NB4 (cell line): ENCODE data around the gene PALD1.
"Not testable (repeated sequence)": the region's sequence is repeated elsewhere in the genome, so short reads cannot be mapped to it uniquely, and the experiment has no call there.

Experiments used
- MYC ChIP-seq: IDR thresholded peaks from 2 replicates; pipeline ENCODE4 v1.6.1; 2011; ENCODE audit warnings: low read depth, low read length
- POLR2A ChIP-seq: IDR thresholded peaks from 2 replicates; pipeline ENCODE4 v1.6.1; 2011; ENCODE audit warnings: mild to moderate bottlenecking; ENCODE audit not compliant: insufficient read length; ENCODE audit errors: extremely low read depth
- TF ChIP-seq, protein P1 (sequence below): IDR thresholded peaks from one replicate; pipeline ENCODE4 v1.5.1; 2012; ENCODE audit warnings: low read depth, low read length
- TF ChIP-seq, protein P2 (sequence below): IDR thresholded peaks from 2 replicates; pipeline ENCODE4 v1.6.1; 2011; ENCODE audit warnings: low read depth, low read length

DNA sequence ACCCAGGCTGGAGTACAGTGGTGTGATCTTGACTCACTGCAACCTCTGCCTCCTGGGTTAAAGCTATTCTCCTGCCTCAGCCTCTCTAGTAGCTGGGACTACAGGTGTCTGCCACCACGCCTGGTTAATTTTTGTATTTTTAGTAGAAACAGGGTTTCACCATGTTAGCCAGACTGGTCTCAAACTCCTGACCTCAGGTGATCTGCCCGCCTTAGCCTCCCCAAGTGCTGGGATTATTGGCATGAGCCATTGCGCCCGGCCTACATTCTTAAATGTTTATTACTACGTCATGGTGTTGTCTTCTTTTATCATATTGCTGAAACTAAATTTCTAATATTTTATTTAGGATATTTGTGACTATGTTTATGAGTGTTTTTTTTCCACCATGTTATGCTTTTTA is 102.6 kb downstream of the PALD1 start:
- TF ChIP-seq, protein P1, sequence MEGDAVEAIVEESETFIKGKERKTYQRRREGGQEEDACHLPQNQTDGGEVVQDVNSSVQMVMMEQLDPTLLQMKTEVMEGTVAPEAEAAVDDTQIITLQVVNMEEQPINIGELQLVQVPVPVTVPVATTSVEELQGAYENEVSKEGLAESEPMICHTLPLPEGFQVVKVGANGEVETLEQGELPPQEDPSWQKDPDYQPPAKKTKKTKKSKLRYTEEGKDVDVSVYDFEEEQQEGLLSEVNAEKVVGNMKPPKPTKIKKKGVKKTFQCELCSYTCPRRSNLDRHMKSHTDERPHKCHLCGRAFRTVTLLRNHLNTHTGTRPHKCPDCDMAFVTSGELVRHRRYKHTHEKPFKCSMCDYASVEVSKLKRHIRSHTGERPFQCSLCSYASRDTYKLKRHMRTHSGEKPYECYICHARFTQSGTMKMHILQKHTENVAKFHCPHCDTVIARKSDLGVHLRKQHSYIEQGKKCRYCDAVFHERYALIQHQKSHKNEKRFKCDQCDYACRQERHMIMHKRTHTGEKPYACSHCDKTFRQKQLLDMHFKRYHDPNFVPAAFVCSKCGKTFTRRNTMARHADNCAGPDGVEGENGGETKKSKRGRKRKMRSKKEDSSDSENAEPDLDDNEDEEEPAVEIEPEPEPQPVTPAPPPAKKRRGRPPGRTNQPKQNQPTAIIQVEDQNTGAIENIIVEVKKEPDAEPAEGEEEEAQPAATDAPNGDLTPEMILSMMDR, result not testable (repeated sequence)
- not testable (repeated sequence) for TF ChIP-seq MYC, POLR2A
- TF ChIP-seq, protein P2, sequence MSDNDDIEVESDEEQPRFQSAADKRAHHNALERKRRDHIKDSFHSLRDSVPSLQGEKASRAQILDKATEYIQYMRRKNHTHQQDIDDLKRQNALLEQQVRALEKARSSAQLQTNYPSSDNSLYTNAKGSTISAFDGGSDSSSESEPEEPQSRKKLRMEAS, result not testable (repeated sequence)
